H1 (cell line): Measurements from ENCODE around the gene RHOBTB1. TPM values are rescaled to one million over a fixed set of nuclear protein-coding genes. Genes with fewer than 3 reads are reported as not detected.

Source experiments
- HDAC2 ChIP-seq, 2 experiments: fragments of 300-600 bp in 1 of 2; sonication (generic) in 1 of 2; IDR thresholded peaks; 2 replicates each; pipeline ENCODE4 v1.6.1; 2011 to 2012; ENCODE audit warnings: low read depth in 2 of 2, low read length in 2 of 2, mild to moderate bottlenecking in 2 of 2, moderate library complexity in 2 of 2, borderline replicate concordance in 1 of 2, inconsistent platforms in 1 of 2
- KDM4A ChIP-seq: IDR thresholded peaks from one replicate; pipeline ENCODE4 v1.7.1; 2012; ENCODE audit warnings: low read depth, mild to moderate bottlenecking, moderate library complexity, low read length, inconsistent platforms; ENCODE audit not compliant: severe bottlenecking
- SIN3A ChIP-seq, 2 experiments: IDR thresholded peaks in 1 of 2; conservative IDR thresholded peaks in 1 of 2; 2 replicates each; pipeline ENCODE4 v1.6.1; 2011 to 2012; ENCODE audit warnings: low read length in 2 of 2, improper control_type of control experiment in 1 of 2, low read depth in 1 of 2, mild to moderate bottlenecking in 1 of 2
- polyA plus RNA-seq, 7 experiments: library from polyadenylated mRNA; depleted of rRNA in 3 of 7; stranded (reverse) in 5 of 7; unstranded in 2 of 7; fragments of >200 nt in 5 of 7; fragments of 200-250 nt in 2 of 7; gene quantifications; 1 replicate in 5 of 7; 2 replicates in 1 of 7; 4 replicates in 1 of 7; pipeline versions ENCODE4 v1.2.1 to v1.2.3, GENCODE V29; 2011 to 2013; ENCODE audit warnings: missing spikeins in 2 of 7, mixed read lengths in 2 of 7
- total RNA-seq: library from RNA; stranded (reverse); fragmentation: NEBNext Ultra II Directional; extraction: Animal tissue kit (Norgen Biotek cat#: 25700); gene quantifications from 2 replicates; pipeline ENCODE4 v1.2.1, GENCODE V29; 2021
- TF ChIP-seq, protein P1 (sequence below), 3 experiments: IDR thresholded peaks; 1 replicate in 2 of 3; 2 replicates in 1 of 3; pipeline versions ENCODE4 v1.5.1 to v1.6.1; 2011; ENCODE audit warnings: low read length in 3 of 3, mild to moderate bottlenecking in 3 of 3, inconsistent platforms in 2 of 3, low read depth in 1 of 3, moderate library complexity in 1 of 3; ENCODE audit not compliant: insufficient read depth in 1 of 3; ENCODE audit errors: control extremely low read depth in 1 of 3

The RHOBTB1 gene
- total and polyA plus RNA-seq, 2 of the 8 experiments (the other 6 are each of a cell fraction or from before 2014, with no cell fraction given), result 6.1 to 7.4 TPM

DNA sequence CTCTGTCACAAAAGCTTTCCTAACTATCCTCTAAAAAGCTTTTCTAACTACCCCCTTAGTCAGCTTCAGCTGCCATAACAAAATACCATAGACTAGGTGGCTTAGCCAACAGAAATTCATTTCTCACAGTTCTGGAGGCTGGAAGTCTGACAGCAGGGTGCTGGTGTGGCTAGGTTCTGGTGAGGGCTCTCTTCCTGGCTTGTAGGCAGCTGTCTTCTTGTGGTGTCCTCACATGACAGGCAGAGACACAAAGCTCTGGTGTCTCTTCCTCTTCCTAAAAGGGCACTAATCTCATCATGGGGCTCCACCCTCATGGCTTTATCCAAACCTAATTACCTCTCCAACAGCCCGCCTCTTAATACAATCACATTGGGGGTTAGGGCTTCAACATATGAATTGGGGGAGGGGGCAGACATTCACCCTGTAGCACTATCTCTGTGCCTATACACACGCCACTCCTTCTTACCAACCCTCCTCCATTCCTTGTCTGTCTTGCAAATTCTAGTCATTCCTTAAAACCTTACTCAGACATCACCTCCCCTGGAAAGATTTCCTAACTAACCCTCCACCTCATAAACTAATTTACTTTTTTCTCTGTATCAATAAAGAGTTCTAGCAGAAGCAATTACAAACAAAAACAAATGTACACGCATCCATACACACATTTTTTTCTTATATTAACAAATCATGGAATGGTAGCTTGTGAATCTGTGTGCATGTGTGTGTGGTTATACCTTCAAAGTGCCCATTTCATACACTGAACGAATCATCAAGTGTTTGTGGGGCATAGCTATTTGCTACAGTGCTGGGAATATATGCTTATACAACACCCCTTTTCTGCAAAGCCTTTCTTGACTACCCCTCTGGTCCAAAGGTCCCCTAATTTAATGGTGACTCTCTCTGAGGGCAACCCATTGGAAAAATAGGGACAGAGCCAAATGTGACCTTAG is 26.4 kb downstream of the RHOBTB1 start (continued):
- TF ChIP-seq KDM4A (no peak), SIN3A (conservative IDR thresholded peaks at IDR 0.05 in 1 of 2, IDR thresholded peaks at IDR 0.05 in 1 of 2; ENCODE audit: low read depth in 1 of 2, low read length in 2 of 2) (no peak), HDAC2 (IDR thresholded peaks at IDR 0.05; ENCODE audit: borderline replicate concordance in 1 of 2, low read depth in 2 of 2, low read length in 2 of 2) (no peak)
- TF ChIP-seq, protein P1, sequence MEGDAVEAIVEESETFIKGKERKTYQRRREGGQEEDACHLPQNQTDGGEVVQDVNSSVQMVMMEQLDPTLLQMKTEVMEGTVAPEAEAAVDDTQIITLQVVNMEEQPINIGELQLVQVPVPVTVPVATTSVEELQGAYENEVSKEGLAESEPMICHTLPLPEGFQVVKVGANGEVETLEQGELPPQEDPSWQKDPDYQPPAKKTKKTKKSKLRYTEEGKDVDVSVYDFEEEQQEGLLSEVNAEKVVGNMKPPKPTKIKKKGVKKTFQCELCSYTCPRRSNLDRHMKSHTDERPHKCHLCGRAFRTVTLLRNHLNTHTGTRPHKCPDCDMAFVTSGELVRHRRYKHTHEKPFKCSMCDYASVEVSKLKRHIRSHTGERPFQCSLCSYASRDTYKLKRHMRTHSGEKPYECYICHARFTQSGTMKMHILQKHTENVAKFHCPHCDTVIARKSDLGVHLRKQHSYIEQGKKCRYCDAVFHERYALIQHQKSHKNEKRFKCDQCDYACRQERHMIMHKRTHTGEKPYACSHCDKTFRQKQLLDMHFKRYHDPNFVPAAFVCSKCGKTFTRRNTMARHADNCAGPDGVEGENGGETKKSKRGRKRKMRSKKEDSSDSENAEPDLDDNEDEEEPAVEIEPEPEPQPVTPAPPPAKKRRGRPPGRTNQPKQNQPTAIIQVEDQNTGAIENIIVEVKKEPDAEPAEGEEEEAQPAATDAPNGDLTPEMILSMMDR (IDR thresholded peaks at IDR 0.05; ENCODE audit: control extremely low read depth in 1 of 3, insufficient read depth in 1 of 3, low read depth in 1 of 3, low read length in 3 of 3), result no peak
